DMS53 (cell line): ENCODE results near the gene DNAAF9.
"Not testable (repeated sequence)": the region's sequence is repeated elsewhere in the genome, so short reads cannot be mapped to it uniquely, and the experiment has no call there.

Source experiments
- DNase-seq: peaks from one replicate; lab custom pipeline; 2025; lab: John Stamatoyannopoulos, UW

The DNAAF9 gene

DNA sequence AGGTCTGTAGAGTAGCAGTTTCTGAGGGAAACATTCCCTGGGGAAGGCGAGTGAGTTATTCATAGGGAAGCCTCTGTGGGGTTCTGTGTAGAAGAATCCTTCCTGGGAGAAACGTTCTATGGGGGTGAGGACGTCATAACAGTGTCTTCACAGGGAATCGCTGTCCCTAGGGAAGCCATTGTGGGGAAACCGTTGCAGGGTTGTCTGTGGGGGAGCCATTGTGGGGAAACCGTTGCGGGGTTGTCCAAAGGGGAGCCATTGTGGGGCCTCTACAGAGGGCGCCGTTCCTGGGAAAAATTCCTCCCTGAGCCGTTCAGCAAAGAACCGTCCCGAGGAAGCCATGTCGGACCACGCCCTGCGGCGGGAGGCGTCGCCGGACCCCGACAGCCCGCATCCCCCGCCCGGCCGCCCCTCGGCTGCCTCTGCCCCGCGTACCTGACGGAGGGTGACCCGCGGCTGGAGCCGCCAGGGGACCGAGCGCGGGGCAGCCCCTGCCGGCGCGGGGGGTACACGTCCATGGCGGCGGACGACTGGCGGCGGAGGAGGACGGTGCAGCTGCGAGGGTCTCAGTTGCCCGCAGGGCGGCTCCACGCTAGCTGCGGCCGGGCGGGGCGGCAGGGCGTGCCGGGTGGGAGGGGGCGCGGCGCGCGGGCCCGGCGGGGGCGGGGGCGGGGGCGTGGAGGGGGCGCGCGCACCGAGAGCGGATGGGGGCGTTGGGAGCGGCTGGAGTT, at the start of gene DNAAF9:
Gene DNAAF9, minus strand, starts transcription at position 630 of the 731 bp plus-strand sequence. Its CDS starts 112 bp downstream, at position 518.
- DNase-seq = peak; percentile 73

DNA sequence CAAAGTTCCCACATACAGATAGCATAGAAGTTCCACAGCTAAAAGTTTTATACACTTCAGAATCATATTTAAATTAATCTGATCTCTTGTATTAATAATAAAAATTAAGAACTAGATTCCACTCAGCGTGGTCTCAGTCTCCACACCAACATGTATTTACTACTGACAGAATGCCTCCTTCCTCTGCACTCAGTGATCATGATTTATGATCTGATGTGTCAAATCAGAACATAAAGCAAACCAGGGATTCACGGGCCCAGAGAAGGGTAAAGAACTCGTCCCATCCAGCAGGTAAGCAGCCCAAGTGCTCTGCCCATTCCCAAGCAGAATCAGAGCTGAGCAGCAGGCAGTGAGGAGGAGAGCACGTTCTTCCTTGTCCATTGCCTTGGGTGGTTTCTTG, 49.2 kb upstream of the DNAAF9 start:
- DNase-seq = no peak

DNA sequence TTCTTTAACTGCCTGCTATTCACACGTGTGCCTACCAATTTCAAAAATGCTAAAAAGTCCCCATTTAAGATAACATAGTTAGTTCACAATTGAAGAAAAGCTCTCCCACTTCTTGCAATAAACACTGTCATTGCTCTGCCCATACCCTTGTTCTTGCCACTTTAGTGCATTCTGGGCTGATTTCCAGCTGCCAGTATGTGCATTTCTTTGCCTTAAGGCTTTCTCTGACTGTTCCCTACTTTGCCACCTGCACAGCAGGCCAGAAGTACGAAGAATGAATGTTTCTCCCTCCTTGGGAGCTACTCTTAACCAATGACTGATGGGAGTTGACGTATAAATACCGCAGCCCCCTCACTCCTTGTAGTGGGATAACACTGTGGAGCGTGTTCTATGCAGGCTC, 47.4 kb upstream of the DNAAF9 start:
- DNase-seq = no peak

DNA sequence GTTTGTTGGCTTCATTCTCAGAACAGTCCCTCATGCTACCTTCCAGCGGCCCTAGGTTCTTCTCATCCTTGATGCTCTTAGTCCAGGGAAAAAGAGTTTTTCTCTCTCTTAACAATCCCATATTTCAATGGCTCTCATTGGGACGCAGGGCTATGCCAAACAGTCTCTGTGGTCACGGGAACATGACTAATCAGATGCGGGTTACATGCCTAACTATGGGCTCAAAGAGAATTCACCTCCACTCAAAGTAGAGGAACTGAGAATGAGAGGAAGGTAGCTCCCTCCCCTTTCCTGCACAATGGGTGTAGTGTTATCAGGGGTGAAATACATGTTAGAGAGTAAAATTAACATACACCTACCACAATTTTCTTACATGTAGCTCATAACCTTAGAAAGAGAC, 45.2 kb upstream of the DNAAF9 start:
- DNase-seq = no peak

DNA sequence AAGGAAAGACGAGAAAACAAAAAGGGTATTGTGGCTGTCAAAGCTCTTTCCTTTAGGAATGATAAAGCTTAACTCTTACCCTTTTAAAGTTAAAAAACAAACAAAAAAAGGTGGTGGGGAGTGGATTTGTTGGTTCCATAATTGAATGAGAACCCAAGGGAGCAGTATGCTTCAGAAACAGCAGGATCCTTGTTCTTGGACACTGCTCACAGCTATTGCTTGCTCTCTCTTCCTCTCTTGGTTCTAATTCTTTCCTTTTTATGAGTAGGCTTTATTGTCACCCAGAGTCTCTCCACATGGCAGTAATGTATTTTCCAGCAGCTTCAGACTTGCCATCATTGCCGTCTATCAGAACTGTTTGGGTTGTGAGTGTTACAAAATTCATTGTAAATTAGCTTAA, 44.7 kb upstream of the DNAAF9 start:
- DNase-seq = no peak

DNA sequence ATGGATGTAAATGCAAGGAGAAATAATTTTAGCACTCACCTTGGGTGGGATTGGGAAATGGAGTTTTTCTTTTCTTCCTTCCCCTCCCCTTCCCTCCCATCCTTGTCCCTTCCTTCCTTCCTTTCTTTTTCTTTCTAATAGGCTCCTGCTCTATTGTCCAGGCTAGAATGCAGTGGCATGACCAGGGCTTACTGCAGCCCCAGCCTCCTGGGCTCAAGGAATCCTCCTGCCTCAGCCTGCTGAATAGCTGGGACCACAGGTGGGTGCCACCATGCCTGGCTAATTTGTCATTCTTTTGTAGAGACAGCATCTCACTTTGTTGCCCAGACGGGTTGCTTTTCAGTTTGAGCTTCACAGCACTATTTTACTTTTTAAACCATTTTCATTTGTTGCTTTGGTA, 41.9 kb upstream of the DNAAF9 start:
- no peak for DNase-seq

DNA sequence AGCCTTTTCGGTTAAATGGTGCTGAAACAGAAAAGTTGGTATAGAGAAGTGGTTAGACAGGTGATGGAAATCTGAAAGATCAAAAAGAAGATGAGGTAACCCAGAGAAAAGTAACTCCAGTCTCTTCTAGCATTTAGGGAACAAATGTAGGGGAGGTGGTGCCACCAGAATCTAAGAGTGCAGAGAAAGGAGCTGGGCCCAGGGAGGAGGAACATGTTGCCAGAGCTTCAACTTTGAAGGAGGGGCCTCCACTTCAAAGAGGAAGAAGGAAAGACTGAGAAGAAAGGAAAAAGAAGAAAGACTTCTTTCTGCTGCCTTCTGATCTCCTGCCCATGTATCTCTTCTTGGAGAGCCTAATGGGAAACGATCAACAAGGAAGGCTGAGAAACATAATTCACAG, 39.9 kb upstream of the DNAAF9 start:
- DNase-seq = no peak

DNA sequence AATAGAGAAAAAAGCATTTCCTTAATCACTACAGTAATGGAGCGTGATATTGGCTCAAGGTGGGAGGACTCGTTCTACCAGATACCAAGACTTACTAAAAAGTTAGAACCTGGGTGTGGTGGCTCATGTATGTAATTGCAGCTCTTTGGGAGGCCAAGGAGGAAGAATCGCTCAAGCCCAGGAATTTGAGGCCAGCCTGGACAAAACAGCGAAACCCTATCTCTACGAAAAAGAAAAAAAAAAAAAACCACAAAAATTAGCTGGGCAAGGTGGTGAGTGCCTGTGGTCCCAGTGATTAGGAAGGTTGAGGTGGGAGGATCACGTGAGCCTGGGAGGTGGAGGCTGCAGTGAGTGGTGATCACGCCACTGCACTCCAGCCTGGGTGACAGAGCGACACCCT, 39.3 kb upstream of the DNAAF9 start:
- no peak for DNase-seq

DNA sequence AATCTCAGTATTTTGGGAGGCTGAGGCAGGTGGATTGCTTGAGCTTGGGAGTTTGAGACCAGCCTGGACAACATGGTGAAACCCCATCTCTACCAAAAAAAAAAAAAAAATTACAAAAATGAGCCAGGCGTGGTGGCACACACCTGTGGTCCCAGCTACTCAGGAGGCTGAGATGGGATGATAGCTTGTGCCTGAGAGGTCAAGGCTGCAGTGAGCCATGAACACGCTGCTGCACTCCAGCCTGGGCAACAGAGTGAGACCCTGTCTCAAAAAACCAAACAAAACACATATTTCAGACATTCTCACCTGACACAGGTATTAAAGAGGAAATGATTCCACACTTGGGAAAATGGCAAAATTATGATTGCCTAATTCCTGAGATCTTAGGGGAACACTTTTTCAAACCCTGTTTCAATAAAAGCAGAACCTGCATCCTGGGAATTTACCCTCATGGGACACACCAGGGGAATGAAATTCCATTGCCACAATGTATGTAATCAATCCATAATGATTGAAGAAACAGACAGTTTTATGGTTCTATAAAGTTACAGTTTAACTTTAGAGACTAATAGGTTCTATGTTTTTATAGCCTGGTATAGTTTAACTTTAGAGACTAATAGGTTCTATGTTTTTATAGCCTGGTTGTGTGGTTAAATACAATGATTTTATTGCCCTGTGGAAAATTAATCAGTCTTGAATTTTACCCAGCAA, 29.6 kb upstream of the DNAAF9 start:
- no peak for DNase-seq

DNA sequence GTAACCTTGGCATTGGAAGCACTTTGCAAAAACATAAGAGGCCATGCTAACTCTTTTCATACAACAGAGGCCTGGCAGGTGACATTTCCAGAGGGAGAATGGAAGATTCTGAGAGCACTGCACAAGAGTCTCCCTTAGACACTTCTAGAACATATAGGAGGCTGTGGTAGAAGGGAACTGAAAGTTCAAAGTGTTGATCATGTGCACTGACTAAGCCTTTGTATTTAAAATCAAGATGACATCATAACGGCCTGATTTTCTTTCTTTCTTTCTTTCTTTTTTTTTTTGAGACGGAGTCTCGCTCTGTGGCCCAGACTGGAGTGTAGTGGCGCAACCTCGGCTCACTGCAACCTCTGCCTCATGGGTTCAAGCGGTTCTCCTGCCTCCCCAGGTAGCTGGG, 26.8 kb upstream of the DNAAF9 start:
- no peak for DNase-seq

DNA sequence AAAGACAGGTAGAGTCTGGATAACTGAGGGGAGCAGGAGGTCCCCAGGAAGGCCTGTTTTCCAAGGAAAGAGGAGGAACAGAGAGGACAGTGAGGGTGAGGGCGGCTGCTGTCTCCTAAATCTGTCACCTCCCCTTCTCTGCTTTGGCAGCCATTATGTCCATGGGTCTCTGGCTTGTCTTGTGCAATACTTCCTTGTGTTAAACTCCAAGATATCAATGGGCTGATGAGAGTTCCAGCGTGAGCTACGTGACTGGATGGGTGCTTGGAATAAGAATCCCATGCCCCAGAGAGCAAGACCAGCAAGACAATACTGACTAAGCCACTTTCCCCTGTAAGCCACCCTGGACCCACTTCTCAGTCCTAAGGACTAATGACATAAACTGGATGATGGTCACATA, 26.3 kb upstream of the DNAAF9 start:
- DNase-seq = no peak

DNA sequence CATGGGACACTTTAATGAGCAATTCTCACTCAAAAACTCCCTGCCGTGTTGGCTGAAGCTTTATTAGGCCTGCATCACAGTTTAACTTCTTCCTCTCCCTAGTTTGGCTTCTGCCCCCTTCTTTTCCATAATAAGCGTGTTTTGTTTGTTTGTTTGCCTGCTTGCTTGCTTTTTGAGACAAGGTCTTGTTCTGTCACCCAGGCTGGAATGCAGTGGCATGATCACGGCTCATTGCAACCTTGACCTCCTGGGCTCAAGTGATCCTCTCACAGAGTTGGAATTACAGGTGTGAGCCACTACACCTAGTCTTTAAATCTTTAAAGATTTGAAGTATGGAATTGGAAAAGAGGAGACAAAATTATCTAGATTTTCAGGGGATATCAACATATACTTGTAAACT, 25.4 kb upstream of the DNAAF9 start:
- DNase-seq = no peak

DNA sequence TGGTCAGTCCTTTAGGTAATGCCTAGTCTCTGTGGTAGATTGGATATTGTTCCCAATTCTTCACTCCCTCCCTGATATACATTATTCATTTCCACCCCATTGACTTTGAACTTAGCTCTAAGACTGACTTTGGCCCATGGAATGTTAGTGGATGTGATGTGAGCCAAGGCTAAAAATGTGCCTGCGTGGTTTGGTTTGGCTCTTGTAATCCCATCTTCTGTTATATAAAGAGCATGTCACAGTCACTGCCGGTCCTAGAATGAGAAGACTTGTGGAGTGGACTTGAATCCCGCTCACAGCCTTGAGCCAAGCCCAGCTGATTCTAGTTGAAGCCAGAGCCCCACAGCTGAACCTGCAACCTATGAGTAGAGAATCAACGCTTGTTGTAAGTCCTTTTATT, 23.6 kb upstream of the DNAAF9 start:
- no peak for DNase-seq

DNA sequence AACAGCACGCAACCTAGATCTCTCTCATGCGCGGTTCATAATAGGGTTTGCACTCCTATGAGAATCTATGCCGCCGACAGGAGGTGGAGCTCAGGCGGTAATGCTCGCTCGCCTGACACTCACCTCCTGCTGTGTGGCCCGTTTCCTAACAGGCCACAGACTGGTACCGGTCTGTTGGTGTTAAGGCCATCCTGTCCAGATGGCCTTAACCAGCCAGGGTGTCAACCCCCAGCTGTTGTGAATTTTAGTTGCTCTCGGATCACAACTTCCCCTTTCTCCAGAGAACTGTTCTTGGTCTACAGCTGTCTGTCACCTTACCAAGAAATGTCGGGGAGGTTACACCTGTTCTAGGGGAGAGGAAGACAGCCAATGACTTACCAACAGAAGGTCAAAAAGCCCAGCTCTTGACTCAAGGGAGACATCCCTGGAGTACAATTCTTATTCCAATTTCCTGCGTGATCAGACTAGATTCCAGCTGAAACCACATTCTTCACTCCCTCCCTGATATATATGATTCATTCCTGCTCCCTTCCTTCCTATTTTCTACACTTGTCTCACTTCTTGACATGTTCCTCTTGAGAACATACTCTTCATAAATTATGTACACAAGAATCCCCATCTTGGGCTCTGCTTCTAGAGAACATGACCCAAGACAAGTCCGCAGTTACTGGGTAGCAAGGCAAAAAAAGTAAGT, 23.1 kb upstream of the DNAAF9 start:
- DNase-seq = no peak

DNA sequence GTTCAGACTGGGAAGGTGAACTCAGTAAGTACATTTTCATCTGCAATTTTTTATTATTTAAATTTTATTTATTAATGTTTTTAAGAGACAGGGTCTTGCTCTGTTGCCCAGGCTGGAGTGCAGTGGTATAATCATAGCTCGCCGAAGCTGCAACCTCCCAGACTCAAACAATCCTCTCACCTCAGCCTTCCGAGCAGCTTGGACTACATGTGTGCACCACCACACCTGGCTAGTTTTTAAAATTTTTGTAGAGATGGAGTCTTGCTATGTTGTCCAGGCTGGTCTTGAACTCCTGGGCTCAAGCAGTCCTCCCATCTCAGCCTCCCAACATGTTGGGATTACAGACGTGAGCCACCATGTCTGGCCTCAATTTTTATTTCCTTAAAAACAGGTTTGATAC, 19.3 kb upstream of the DNAAF9 start:
- DNase-seq = not testable (repeated sequence)

DNA sequence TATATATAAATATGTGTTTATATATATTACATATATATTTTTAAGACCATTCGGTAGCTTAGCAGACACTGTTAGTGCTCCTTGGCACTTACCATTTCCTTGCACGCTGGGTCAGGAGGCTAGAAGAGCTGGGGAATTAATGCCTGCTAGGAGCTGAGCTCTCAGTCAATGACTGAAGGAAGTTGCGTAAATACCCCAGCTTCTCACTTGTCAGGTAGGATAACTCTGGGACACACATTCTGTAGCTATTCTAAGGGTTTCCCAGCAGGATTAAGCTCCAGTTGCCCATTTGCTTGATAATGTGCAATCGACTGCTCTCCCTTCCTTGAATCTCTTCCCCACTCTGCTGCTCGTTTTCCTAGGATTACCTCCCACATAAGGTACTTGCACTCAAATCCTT, 15.7 kb upstream of the DNAAF9 start:
- DNase-seq = no peak

DNA sequence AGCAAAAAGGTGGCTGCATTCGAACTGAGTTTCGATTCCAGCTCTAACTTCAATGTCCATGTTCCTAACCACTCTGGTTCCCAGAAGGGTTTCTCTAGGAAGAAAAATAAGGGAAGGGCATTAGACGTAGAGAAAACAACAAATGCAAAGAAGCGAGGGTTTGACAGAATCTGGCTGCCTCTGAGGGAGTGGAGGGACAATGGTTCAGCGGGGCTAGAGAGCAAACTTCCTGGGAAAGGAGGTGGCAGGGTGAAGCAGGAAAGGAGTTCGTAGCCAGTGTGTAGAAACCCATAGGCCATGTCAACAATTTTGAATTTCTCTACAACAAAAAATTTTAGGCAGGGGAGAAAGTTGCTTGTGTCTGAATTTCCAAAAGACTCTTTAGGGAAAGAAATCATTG, 14.5 kb upstream of the DNAAF9 start:
- DNase-seq = no peak

DNA sequence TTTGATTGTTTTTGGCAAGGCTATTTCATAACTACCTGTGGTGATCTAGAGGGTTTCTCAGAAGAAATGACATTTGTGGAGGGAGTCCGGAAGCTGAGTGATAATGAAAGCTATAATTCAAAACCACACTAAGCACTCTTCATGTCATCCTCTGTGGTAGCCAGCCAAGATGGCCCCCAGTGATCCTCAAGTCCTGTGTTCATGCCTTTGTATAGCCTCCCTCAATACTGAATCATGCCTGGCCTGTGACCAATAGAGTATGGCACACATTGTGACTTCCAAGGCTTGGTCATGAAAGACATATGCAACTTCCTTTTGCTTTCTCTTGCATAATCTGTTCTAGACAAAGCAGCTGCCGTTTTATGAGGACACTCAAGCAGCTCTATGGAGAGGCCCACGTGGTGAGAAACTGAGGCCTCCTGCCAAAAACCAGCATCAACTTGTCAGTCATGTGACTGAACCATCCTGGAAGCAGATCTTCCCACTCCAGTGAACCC, 12.8 kb upstream of the DNAAF9 start:
- peak; percentile 39 for DNase-seq

DNA sequence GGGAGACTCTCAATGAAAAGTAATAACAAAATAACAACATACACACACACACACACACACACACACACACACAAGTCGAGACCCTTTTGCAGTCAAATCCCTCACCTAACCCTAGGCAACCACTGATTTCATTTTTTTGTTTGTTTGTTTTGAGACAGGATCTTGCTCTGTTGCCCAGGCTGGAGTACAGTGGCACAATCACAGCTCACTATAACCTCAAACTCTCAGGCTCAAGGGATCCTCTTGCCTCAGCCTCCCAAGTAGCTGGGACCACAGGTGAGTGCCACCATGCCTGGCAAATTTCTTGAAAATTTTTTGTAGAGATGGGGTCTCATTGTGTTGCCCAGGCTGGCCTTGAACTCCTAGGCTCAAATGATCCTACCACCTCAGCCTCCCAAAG, 10.7 kb upstream of the DNAAF9 start:
- not testable (repeated sequence) for DNase-seq

DNA sequence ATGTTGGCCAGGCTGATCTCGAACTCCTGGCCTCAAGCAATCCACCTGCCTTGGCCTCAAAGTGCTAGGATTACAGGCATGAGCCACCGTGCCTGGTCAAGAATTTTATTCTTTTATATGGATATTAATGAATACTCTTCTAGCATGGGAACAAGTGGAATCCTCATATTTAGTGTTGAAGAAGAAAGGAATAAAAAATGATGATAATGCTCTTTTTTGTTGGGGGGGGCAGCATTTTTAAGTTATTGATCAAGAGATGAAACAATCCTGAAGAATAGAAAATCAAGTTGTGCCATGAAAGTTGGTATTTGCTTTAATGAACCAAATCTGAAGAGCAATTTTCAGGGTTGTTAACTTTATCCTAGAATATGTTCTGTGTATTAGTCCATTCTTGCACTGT, 6.7 kb upstream of the DNAAF9 start:
- DNase-seq = no peak

DNA sequence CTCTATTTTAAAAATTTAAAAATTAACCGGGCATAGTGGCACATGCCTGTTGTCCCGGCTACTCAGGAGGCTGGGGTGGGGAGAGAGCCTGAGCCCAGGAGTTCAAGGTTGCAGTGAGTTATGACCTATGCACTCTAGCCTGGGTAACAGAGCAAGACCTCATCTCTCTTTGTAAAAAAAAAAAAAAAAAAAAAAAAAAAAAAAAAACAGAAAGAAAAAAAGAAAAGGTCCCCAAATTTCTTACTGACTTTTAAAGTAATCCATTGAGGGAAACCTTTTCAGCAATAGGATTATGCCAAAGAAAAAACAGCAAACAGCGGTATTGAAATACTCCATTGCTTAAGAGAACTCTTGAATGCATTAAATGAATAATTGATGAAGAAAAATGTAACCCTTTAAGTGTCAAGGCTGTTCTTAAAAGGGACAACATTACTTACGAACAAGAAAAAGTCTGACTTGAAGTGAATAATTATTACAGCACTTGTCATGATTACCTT, 6.0 kb upstream of the DNAAF9 start:
- no peak for DNase-seq

DNA sequence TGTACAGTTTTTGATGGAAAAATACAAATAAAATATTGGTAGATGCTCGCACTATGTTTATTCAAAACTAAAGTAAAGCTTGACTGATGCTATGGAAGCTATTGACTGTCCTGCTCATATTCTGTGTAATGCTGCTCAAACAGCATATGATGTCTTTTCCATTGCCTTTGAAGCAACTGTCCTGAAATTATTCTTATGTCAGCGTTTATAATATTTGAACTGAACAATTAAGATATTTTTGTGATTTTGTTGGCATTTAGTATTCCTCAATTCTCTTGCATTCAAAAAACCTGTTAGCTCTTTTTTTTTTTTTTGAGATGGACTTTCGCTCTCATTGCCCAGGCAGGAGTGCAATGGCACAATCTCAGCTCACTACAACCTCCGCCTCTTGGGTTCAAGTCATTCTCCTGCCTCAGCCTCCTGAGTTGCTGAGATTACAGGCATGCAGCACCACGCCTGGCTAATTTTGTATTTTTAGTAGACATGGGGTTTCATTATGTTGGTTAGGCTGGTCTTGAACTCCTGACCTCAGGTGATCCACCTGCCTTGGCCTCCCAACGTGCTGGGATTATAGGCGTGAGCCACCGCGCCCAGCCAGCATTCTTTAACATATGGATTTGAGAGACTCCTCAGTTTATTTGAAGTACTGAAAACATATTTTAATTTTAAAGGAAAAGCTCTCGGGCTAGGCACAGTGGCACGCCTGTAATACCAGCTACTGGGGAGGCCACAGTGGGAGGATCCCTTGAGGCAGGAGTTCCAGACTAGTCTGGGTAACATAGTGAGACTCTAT, 5.3 kb upstream of the DNAAF9 start:
- no peak for DNase-seq
